CD4-positive, alpha-beta T cell treated with Interleukin-10 for 1 hour (primary cell): ENCODE measurements around the gene MYPOP.
"Not testable (repeated sequence)": the region's sequence is repeated elsewhere in the genome, so short reads cannot be mapped to it uniquely, and the experiment has no call there.

Source experiments
- DNase-seq: peaks from one replicate; pipeline ENCODE4 v3.0.0-alpha.2; 2020

Gene MYPOP

GRCh38 chr19:45905011-45905410, 2.6 kb upstream of the MYPOP start:
- DNase-seq: no peak

GRCh38 chr19:45902651-45903625, 525 bp upstream of the MYPOP start:
- peak; percentile 99 for DNase-seq

GRCh38 chr19:45901432-45901911, 941 bp downstream of the MYPOP start:
- DNase-seq: peak; percentile 33

GRCh38 chr19:45900738-45901431, 1.5 kb downstream of the MYPOP start:
- no peak for DNase-seq

GRCh38 chr19:45899919-45900589, 2.4 kb downstream of the MYPOP start:
- DNase-seq: no peak

GRCh38 chr19:45899253-45899652, 3.2 kb downstream of the MYPOP start:
- DNase-seq: no peak

- DNase-seq: no peak
Measured at GRCh38 chr19:45897261-45897812, 5.1 kb downstream of the MYPOP start.

- DNase-seq: not testable (repeated sequence)
Measured at GRCh38 chr19:45895983-45896599, 6.3 kb downstream of the MYPOP start.

GRCh38 chr19:45895519-45895972, 6.9 kb downstream of the MYPOP start:
- no peak for DNase-seq

GRCh38 chr19:45890877-45891276, 11.5 kb downstream of the MYPOP start:
- no peak for DNase-seq

- DNase-seq: no peak
Measured at GRCh38 chr19:45889210-45889885, 13.1 kb downstream of the MYPOP start.

GRCh38 chr19:45887200-45887710, 15.2 kb downstream of the MYPOP start:
- DNase-seq: no peak

- DNase-seq: peak; percentile 94
Measured at GRCh38 chr19:45886427-45887199, 15.8 kb downstream of the MYPOP start.

GRCh38 chr19:45885556-45886426, 16.6 kb downstream of the MYPOP start, which contains the start of gene IRF2BP1:
Gene IRF2BP1 (minus strand): TSS chr19:45886141. CDS start chr19:45885774, 367 bp downstream.
- DNase-seq: peak; percentile 92

GRCh38 chr19:45884682-45885555, 17.5 kb downstream of the MYPOP start:
- DNase-seq: no peak

GRCh38 chr19:45883881-45884681, 18.3 kb downstream of the MYPOP start:
- no peak for DNase-seq

GRCh38 chr19:45883586-45883880, 18.9 kb downstream of the MYPOP start:
- DNase-seq: no peak
